NCI-H1694 (cell line): ENCODE measurements around the gene TLNRD1.

Experiments used
- DNase-seq: peaks from one replicate; lab custom pipeline; 2025; lab: John Stamatoyannopoulos, UW

TLNRD1 gene

DNA sequence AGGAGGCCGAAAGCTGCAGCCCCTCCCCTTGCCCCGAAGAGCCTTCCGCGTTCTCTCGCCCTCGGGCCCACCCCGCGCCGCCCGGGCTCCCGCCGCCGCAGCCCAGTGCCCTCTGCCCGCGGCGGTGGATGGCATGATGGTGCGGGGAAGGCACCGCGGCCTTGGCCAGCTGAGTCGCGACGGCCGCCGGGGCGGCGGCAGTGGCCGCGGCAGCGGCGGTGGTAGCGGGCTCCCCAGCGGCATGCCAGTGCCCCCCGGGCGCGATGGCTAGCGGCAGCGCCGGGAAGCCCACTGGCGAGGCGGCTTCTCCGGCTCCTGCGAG is 1.2 kb downstream of the TLNRD1 start:
- no peak for DNase-seq

- DNase-seq = no peak
Observed at GRCh38 chr15:81002331-81003096, 1.8 kb downstream of the TLNRD1 start.

- no peak for DNase-seq
Observed at GRCh38 chr15:81003097-81003350, 2.3 kb downstream of the TLNRD1 start.

- DNase-seq = no peak
Observed at GRCh38 chr15:81006124-81006523, 5.4 kb downstream of the TLNRD1 start.

- DNase-seq = no peak
Observed at GRCh38 chr15:81007428-81008064, 6.8 kb downstream of the TLNRD1 start.

DNA sequence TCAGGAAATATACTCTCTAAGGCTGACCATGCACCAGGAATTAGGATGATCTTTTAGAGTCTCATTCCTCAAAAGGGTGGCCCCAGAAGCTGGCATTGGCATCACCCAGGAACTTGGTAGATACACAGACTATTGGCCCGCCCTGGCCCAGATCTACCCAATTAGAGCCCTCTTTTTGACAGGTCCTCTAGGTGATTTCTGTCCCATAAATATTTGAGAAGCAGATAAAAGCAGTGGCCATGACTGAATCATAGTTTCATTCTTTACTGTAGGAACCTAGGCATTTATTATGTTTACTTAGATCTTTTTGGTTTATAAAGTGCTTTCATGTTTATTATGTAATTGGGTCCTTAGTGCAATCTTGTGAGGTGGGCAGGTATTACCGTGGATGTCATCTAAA is 7.6 kb downstream of the TLNRD1 start:
- no peak for DNase-seq

GRCh38 chr15:81010086-81010485 is 9.4 kb downstream of the TLNRD1 start:
- no peak for DNase-seq

DNA sequence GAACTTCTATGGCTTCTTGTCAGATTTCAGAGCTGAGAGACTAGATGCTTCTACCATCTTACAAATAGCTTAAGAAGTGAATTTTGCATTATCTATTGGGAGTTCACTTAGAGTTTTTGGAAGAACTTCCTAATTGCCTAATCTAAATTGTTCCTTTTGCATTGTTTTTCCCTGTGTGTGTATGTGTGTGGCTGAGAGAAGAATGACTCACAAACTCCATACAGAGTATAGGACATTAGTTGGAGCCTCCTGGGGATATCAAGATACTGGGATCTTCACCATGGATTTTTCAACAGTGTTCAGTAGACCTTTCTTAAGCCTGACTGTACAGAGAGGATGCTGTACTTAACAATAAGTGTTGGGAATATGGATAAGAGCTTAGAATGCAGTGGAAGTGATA is 10.9 kb downstream of the TLNRD1 start:
- no peak for DNase-seq

- no peak for DNase-seq
Observed at GRCh38 chr15:81012588-81012987, 11.9 kb downstream of the TLNRD1 start.

DNA sequence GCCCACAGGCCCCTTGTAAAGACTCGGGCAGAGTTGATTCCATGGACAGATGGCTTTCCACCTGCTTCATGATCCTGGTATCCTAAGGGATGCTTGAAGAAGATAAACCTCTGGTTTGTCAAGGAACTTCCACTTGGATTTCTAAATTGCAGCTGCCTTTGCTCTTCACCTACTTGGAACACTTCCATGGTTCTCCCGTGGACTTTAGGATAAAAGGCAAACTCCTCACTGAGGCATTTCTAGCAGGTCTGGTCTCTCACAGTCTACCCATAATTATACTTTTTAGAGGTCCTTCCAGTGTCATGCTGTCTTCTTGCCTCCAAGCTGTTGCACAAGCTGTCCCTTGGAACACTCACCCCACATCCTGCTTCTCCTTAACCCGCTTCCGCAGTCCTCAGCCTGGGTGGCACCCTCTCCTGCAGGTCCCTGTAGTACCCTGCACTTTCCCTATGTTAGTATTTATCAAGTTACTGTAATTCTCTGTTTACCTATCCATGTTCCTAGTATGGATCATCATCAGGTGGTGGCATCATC is 12.7 kb downstream of the TLNRD1 start:
- no peak for DNase-seq

DNA sequence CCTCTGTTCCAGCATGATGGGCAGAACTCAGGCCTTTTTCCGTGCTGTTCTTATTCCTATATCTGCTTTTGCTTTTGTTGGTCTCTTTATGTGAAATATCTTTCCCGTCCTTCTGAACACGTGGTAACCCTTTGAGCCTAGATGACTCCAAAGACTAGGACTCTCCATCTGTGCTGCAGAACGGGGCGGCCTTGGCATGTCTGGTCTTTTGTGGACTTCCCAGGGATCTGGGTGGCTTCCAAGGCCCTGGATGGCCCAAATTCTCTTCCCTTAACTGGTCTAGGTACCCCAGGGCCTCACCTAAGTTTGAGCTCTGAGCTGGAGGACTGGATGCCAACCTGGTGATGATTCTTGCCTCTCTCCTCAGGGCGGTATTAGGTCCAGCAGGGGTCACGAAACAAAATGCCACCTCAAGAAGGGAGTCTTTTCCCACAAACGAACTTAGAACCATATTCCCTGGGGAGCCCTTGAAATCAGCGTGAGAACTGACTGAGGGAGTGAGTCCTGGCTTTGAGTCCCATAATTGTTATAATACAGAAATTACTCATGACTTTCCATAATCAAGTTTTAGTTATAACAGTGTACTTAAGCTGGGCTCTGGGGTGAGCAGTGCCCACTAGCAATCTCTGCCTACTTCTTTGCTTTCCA is 13.8 kb downstream of the TLNRD1 start:
- no peak for DNase-seq

DNA sequence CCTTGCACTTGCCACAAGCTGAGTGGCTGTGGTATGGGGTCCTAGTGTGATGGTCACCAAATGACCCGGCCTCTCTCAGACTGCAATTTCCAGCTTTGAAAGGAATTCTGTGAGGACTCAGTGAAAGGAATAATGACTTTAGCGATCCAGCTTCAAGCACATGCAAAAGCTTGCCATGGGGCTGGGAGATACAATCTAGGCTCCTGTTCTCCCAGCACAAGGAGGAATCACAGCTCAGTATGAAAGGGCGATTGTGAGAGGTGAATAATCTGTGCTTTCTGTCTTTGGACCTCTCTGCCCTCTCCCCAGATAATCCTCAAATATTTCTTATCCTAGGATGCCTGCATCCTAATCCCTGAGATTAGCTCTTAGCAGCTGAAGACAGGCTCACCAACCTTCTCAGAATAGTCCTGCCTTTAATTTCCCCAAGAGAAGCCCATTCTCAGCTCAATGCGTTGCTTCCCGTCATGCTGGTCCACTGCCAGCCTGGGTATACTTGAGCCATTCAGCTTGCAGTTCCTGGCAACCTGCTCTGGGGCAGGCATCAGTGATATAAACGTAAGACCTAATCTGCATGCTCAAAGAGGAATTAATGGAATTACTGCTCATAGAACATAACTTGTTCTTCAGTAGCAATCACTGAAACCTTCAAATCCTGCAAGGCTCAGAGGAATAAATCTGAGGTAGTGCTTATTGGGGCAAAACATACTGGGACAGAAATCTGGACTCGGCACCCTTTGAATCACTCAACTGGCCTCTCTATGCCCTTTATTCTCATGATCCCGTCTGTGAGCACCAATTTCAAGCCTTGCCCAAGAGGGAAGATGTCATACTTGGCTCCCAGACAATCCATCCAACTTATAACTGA is 15.1 kb downstream of the TLNRD1 start:
- no peak for DNase-seq

DNA sequence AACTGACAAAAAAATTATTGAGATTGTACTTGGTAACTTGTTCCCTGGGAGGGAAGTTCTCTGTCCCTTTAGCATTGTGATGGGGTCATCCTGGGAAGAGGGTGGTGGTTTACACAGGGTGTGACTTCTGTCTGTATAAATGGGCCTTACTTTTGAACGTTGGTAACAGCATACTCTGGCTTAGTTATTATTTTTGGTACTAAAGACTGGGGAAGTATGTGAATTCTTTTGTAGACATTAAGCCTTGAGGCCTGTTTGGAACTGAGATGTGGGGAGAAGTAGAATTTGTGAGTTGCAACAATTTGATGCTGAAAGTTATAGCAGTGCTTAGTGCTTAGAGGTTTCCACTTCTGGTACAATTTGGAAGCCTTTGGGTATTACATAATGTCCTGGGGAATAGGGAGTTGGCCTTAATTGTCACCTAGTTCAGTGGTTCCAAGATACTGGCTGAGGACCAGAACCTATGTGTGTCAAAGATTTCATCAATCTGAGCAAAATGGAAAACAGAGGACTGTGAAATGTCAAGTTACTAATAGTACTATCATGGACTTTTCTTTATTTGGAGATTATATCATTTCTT is 15.9 kb downstream of the TLNRD1 start:
- no peak for DNase-seq

DNA sequence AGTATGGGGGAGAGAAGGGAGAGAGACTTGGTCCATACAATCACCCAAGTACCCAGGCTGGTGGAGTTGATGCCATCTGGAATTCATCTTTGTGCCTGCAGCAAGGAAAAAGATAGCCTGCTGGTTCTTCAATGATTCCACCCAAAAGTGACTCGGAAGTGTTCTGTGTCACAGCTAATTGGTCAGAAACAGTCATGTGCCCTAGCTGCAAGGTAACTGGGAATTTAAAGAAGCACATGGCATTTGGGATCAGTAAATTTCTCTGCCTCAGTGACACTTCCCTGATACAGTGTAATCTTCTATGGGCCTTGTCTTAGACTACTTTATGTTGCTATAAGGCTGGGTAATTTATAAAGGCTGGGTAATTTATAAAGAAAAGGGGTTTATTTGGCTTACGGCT is 17.5 kb downstream of the TLNRD1 start:
- DNase-seq = no peak

GRCh38 chr15:81021321-81021720 is 20.6 kb downstream of the TLNRD1 start:
- no peak for DNase-seq

GRCh38 chr15:81023483-81024264 is 23.0 kb downstream of the TLNRD1 start:
- no peak for DNase-seq

DNA sequence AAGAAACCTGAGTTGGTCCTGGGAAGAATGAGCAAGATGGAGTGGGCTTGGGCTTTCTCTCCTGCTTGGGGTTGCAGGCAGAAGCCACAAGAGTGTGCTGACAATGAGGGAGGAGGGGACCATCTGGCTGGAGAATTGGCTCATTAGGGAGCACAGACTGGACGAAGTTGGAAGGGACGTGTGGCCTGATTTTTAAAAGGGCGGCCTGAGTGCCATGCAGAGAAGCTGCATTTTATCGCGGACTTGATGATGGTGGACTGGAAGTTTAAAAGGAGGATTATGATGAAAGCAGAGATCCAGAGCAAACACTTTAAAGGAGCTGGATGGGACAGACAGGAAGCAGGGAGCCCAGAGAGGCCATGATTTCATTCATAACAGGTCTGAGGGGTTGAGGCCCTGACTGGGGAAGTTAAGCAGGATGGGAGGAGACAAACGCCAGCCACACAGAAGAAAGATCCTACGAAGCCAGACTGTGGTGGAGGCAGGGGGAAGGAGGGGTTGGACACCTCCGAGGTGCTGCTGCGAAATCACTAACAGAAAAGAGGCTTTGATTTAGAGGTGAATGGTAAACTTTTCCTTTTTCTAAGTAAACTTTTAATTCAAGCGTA is 23.6 kb downstream of the TLNRD1 start:
- DNase-seq = no peak

DNA sequence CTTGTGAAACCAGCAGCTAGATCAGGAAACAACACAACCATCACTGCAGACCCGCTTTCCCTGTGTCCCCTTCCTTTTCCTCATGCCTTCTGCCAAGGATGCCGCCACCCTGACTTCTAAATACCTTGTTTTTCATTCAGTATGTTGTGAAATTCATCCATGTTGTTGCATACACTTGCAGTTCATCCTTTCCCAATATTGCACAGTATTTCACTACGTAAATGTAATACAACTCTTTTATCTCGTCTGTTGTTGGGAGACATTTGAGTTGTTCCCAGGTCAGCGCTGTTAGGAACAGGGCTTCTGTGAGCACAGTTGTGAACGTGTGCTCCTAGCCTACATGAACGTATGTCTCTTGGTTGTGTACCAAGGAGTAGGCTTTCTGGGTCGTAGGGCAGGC is 24.2 kb downstream of the TLNRD1 start:
- no peak for DNase-seq

DNA sequence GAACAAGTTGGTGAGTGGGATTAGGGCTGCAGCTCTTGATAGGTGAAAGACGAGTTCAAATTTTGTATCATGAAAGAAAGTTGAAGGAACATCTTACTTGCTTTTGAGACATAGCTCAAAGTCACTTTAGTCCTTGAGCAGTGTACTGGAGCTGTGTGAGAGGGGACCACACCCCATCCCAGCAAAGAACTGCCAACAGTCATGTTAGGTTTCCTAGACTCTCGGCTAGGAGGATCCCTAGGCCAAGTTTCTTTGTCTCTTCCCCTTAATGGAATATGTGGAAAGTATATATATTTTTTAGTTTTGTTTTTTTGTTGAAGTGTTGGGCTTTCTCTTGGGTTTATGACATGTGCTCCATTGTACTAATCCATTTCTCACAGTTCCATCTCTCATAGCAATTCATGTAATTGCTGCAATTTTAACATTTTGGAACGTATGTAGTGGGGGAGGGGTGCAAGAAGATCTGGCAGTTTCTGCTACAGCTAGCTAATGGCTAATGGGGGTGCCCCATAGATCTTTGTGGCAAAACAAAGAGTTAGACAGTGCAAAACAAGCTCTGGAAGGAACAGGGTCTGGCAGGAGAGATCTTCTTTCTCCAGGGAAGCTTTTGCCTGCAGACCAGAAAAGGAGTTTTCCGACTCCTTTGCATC is 25.1 kb downstream of the TLNRD1 start:
- DNase-seq = no peak

DNA sequence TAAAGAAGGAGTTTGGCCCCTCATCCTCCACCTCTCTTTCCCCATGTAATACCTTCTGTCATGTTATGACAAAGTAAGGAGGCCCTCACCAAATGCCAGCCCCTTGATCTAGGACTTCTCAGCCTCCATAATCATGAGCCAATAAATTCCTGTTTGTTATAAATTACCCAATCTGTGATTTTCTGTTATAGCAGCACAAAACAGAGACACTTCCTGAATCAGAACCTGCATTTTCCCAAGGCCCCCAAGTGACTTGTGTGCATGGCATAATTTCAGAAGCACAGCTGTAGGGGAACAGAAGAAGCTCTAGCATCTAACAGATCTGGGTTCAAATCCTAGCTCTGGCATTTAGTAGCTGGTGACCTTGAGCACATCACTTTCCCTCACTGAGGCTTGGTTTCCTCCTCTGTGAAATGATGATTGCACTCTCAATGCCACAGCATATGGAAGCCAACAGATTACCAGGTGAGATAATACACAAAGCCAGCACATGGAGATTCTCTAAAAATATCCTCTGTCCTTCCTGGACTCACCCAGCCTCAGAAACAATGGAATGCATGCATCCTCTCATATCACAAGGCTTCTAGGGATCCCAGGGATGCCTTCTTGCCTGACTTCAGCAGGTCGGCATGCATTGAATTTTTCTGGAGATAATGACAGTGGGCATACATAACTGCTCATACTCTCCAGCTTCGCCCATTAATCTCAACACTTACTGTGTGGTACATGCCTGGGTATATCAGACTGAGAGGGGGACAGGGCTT is 26.3 kb downstream of the TLNRD1 start:
- DNase-seq = no peak
